PFSK-1 (cell line): ENCODE data around the gene SLFN5. TPM values are rescaled to one million over a fixed set of nuclear protein-coding genes. Genes with fewer than 3 reads are reported as not detected.
"Not testable (repeated sequence)": the region's sequence is repeated elsewhere in the genome, so short reads cannot be mapped to it uniquely, and the experiment has no call there.

Experiments
- FOXP2 ChIP-seq: optimal IDR thresholded peaks from 2 replicates; pipeline ENCODE3; 2011; ENCODE audit warnings: borderline replicate concordance, control low read depth, inconsistent platforms; ENCODE audit not compliant: insufficient read depth; ENCODE audit errors: extremely low read length, extremely low read depth
- POLR2AphosphoS5 ChIP-seq: IDR thresholded peaks from 2 replicates; pipeline ENCODE4 v1.6.1; 2012; ENCODE audit warnings: low read depth, mild to moderate bottlenecking, control low read depth, low read length, moderate library complexity
- SIN3A ChIP-seq: IDR thresholded peaks from 2 replicates; pipeline ENCODE4 v1.6.1; 2012; ENCODE audit warnings: mild to moderate bottlenecking, low read length, moderate library complexity, borderline replicate concordance; ENCODE audit not compliant: insufficient read depth
- TAF1 ChIP-seq: IDR thresholded peaks from 2 replicates; pipeline ENCODE4 v1.6.1; 2012; ENCODE audit warnings: low read length, control low read depth, borderline replicate concordance; ENCODE audit not compliant: insufficient read depth
- polyA plus RNA-seq: library from polyadenylated mRNA; unstranded; fragments of >200 nt; gene quantifications from one replicate; pipeline ENCODE4 v1.2.1, GENCODE V29; 2012; ENCODE audit warnings: low read depth, missing spikeins; ENCODE audit not compliant: insufficient read length
- TF ChIP-seq, protein P1 (sequence below), 2 experiments: IDR thresholded peaks; 2 replicates each; pipeline versions ENCODE4 v1.6.1 to v1.8.0; 2011 to 2012; ENCODE audit warnings: low read depth in 2 of 2, low read length in 2 of 2, control low read depth in 1 of 2, inconsistent platforms in 1 of 2, mild to moderate bottlenecking in 1 of 2, moderate library complexity in 1 of 2; ENCODE audit not compliant: insufficient read depth in 1 of 2

SLFN5 gene
- polyA plus RNA-seq, result 9.4 TPM

DNA sequence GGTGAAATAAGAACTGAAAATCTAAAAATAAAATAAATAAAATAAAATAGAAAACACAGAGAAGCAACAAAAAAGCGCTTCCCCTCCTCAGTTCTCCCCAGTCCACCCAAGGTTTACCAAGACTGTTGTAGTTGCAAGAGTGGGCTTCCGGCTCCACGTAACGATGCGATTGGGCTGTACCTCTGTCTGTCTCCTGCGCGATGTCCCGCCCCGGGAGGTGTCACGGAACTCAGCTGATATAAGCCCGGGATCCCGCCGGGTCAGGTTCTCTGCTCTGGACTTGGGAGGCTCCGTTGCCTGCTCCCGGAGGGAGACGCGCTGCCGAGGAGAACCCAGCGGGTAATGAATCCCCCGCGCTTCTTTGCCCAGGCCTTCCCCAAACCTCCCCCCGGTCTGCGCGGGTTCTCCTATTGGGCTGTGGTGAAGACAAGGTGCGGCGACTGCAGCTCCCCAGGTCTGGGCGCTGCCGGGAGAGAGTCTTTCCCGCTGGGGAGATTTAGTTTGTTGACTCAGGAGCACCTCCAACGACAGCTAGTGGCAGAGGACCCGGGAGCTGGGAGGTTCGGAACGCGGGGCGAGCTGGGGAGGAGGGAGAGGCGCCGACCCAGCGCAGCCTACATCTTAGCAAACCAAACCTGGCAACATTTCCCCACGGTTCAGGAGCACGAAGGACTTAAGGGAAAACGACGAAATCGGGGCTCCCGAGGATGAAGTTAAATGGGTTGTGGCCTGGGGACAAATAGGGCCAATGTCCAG, at the start of gene SLFN5:
Gene SLFN5 (plus strand): TSS at position 268 of the 756 bp plus-strand sequence. CDS start 15,619 bp downstream, outside the sequence.
- TF ChIP-seq SIN3A (0 out of 2 replicates have a peak, but pooled peaks have one; percentile 34), FOXP2 (peak; percentile 65), TAF1 (0 out of 2 replicates have a peak, but pooled peaks have one; percentile 35), POLR2AphosphoS5 (peak; percentile 83)
- TF ChIP-seq, protein P1, sequence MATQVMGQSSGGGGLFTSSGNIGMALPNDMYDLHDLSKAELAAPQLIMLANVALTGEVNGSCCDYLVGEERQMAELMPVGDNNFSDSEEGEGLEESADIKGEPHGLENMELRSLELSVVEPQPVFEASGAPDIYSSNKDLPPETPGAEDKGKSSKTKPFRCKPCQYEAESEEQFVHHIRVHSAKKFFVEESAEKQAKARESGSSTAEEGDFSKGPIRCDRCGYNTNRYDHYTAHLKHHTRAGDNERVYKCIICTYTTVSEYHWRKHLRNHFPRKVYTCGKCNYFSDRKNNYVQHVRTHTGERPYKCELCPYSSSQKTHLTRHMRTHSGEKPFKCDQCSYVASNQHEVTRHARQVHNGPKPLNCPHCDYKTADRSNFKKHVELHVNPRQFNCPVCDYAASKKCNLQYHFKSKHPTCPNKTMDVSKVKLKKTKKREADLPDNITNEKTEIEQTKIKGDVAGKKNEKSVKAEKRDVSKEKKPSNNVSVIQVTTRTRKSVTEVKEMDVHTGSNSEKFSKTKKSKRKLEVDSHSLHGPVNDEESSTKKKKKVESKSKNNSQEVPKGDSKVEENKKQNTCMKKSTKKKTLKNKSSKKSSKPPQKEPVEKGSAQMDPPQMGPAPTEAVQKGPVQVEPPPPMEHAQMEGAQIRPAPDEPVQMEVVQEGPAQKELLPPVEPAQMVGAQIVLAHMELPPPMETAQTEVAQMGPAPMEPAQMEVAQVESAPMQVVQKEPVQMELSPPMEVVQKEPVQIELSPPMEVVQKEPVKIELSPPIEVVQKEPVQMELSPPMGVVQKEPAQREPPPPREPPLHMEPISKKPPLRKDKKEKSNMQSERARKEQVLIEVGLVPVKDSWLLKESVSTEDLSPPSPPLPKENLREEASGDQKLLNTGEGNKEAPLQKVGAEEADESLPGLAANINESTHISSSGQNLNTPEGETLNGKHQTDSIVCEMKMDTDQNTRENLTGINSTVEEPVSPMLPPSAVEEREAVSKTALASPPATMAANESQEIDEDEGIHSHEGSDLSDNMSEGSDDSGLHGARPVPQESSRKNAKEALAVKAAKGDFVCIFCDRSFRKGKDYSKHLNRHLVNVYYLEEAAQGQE (IDR thresholded peaks at IDR 0.05; ENCODE audit: insufficient read depth in 1 of 2, low read depth in 2 of 2, low read length in 2 of 2), result peak in 1 of 2 experiments; percentile 56; a peak in 1 of 4 replicates

DNA sequence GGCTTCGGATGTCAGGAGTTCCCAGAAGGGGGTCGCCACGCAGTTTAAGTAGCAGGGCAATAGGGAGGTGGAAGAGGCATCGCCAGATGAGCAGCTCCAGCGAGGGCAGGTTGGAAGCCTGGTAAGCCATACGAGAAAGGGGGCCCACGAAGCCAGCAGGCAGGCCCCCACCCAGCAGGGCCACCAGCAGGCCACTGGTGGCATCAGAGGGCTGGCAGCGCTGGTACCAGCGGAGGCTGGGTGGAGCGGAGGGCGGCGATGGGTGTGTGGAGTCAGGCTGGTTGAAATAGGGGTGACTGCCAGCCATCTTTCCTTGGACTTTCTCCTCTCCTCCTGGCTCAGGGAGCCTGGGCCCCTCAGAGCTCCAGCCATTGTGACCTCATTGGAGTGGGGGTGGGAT, 48.9 kb upstream of the SLFN5 start, which contains the start of gene SLC35G3:
Gene SLC35G3 (minus strand): TSS at position 393 of the 400 bp plus-strand sequence. CDS start 86 bp downstream, at position 307.
- TF ChIP-seq, protein P1 (IDR thresholded peaks at IDR 0.05; ENCODE audit: insufficient read depth in 1 of 2, low read depth in 2 of 2, low read length in 2 of 2), result not testable (repeated sequence)
- not testable (repeated sequence) for TF ChIP-seq POLR2AphosphoS5, TAF1

DNA sequence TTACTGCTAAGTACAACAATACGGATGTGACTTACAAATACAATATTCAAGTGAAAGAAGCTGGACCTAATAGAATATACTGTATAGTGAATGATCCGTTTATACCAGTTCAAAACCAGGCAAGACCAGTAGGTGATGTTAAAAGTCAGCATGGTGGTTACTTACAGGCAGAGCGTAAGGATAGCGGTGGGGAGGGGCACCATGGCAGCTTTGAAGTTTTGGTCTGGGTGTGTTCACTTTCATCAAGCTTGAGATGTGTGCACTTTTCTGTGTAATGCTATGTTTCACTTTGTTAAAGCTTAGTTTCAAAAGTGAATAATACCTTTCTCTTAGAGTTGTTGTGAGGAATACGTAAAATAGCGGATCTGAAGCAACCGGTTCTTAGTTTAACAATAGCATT, 32.1 kb upstream of the SLFN5 start:
- TF ChIP-seq POLR2AphosphoS5 (no peak), TAF1 (no peak), SIN3A (no peak), FOXP2 (no peak)
- TF ChIP-seq, protein P1 (IDR thresholded peaks at IDR 0.05; ENCODE audit: insufficient read depth in 1 of 2, low read depth in 2 of 2, low read length in 2 of 2), result no peak

DNA sequence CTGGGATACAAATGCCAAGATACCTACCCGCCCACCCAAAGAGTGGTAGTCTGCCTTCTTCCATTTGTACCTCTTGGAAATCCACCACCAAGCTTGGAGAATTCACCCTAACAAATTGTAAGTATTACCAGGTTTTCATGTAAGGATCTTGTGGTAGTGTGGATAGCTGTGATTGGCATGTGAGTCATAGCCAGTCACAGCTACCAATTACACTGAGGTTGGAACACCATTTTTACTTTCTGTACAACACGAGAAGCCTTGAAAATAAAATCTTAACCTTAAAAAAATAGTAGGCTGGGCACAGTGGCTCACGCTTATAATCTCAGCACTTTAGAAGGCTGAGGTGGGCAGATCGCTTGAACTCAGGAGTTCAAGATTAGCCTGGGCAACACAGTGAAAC, 30.2 kb upstream of the SLFN5 start:
- TF ChIP-seq, protein P1 (IDR thresholded peaks at IDR 0.05; ENCODE audit: insufficient read depth in 1 of 2, low read depth in 2 of 2, low read length in 2 of 2), result no peak
- TF ChIP-seq POLR2AphosphoS5, result no peak
